ENCODE results near the gene GAGE2A. TPM values are rescaled to one million over a fixed set of nuclear protein-coding genes. Genes with fewer than 3 reads are reported as not detected.

GAGE2A gene
- total RNA-seq, 1 donor from 2014 or later, result not detected

- peaks cover 33% of the 10 kb centered on the region for H3K9me3 Mint-ChIP-seq (ENCODE audit: low read depth)
- H3K27ac Mint-ChIP-seq, result peak overlapping the region; percentile 29
- peaks cover 2% of the 10 kb centered on the region for H3K4me1 Mint-ChIP-seq (ENCODE audit: low read depth)
- peaks cover 2% of the 10 kb centered on the region for H3K36me3 Mint-ChIP-seq (ENCODE audit: insufficient read depth)
- TF ChIP-seq CTCF (IDR thresholded peaks at IDR 0.05; ENCODE audit: unreplicated experiment), result no peak
- H3K27me3 Mint-ChIP-seq, result no peaks in the 10 kb centered on the region
- no peak for DNase-seq (ENCODE audit: low spot score, unreplicated experiment)
- no peak overlapping the region for H3K4me3 Mint-ChIP-seq (ENCODE audit: low read depth)
Measured at GRCh38 chrX:49610718-49611310, 21.5 kb downstream of the GAGE2A start.

DNA sequence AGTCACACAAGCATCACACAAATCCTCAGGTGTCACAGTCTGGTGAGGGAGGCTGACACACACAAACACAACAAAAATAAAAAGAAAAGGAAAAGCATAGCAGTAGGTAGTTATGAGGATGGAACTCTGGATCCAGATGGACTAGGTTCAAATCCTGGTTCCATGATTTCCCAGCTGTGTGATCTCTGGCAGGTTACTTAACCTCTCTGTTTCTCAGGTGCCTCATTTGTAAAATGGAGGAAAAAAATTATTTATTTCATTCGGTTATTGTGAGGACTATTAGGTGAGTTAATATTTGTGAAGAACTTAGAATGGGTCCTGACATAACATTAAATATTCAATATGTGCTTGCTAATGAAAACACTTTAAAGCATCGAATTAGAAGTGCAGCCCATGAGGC, 29.3 kb downstream of the GAGE2A start:
- Mint-ChIP-seq H3K4me3 (ENCODE audit: low read depth) (no peak overlapping the region), H3K27ac (no peak overlapping the region), H3K36me3 (ENCODE audit: insufficient read depth) (no peaks in the 10 kb centered on the region), H3K27me3 (no peaks in the 10 kb centered on the region), H3K4me1 (ENCODE audit: low read depth) (no peaks in the 10 kb centered on the region), H3K9me3 (ENCODE audit: low read depth) (peaks cover 13% of the 10 kb centered on the region)
- no peak for TF ChIP-seq CTCF (IDR thresholded peaks at IDR 0.05; ENCODE audit: unreplicated experiment)
- DNase-seq (ENCODE audit: low spot score, unreplicated experiment), result no peak

DNA sequence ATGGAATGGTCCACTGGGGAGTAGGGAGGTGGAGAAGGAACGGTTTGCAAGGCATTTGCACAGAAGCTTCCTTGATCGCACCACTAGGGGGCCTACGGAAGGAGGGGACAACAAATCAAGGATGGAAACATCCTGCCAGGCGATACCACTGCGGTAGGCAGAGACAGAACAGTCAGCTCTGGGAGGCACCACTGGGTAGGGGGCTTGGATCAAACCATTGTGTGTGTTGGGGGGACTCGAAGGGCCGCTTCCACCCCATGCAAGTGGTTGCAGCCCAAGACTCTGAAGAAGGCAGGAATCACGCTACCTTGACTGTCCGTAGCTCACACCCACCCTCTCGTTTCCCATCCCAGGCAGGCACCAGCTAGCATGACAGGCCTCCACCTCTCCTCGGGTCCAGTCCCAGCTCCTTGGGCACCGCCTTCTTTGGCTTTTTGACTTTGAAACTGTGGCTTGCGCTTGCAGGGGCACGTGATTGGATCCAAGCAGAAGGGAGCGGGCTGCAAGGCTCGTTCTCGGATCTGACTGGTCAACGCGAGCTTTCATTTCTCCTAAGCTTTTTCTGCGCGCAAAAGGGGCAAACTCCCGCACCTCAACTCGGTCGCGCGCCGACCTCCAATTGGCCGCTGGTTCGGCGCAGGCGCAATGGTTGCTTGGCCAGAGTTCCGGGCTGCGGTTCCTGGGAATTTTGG, 37.9 kb downstream of the GAGE2A start:
- peaks cover 19% of the 10 kb centered on the region for H3K9me3 Mint-ChIP-seq (ENCODE audit: low read depth)
- H3K27me3 Mint-ChIP-seq, result no peaks in the 10 kb centered on the region
- no peak for TF ChIP-seq CTCF (IDR thresholded peaks at IDR 0.05; ENCODE audit: unreplicated experiment)

GRCh38 chrX:49644991-49645637, 55.8 kb downstream of the GAGE2A start:
- no peak for DNase-seq (ENCODE audit: low spot score, unreplicated experiment)
- Mint-ChIP-seq H3K36me3 (ENCODE audit: insufficient read depth) (no peaks in the 10 kb centered on the region), H3K27ac (no peak overlapping the region), H3K4me1 (ENCODE audit: low read depth) (peaks cover 12% of the 10 kb centered on the region), H3K4me3 (ENCODE audit: low read depth) (no peak overlapping the region), H3K27me3 (no peaks in the 10 kb centered on the region), H3K9me3 (ENCODE audit: low read depth) (peaks cover 7% of the 10 kb centered on the region)
- TF ChIP-seq CTCF (IDR thresholded peaks at IDR 0.05; ENCODE audit: unreplicated experiment), result no peak

More for the DNA sequence above, 37.9 kb downstream of the GAGE2A start:
- DNase-seq (ENCODE audit: low spot score, unreplicated experiment), result no peak
- H3K27ac Mint-ChIP-seq, result no peak overlapping the region
- H3K36me3 Mint-ChIP-seq (ENCODE audit: insufficient read depth), result peaks cover 2% of the 10 kb centered on the region
- H3K4me3 Mint-ChIP-seq (ENCODE audit: low read depth), result no peak overlapping the region
- H3K4me1 Mint-ChIP-seq (ENCODE audit: low read depth), result no peaks in the 10 kb centered on the region

Other genes with a start within 250 kb of the GAGE2A start
- not detected in 2 replicates for gene GAGE12C, start 57.3 kb upstream of the GAGE2A start, total RNA-seq
- not detected in 2 replicates for gene GAGE12D, start 47.8 kb upstream of the GAGE2A start, total RNA-seq
- not detected in 2 replicates for gene GAGE12E, start 38.2 kb upstream of the GAGE2A start, total RNA-seq
- not detected in 2 replicates for gene GAGE12F, start 28.7 kb upstream of the GAGE2A start, total RNA-seq
- not detected in 2 replicates for gene GAGE12G, start 19.1 kb upstream of the GAGE2A start, total RNA-seq
- not detected in 2 replicates for gene GAGE12H, start 9.5 kb upstream of the GAGE2A start, total RNA-seq
- gene GAGE1, start 9.5 kb downstream of the GAGE2A start, total RNA-seq, result not detected in 2 replicates
- gene PAGE1, start 106.5 kb downstream of the GAGE2A start, total RNA-seq, result not detected in 2 replicates
- gene PAGE4, start 239.8 kb downstream of the GAGE2A start, total RNA-seq, result not detected in 2 replicates

Data from progenitor cell of endocrine pancreas (in vitro differentiated cells).